Gastrocnemius medialis (tissue), 4 donors: ENCODE measurements around the gene BMP7.

Source experiments
- CTCF ChIP-seq, 5 experiments: fragments of 450-650 bp in 3 of 5; fragments of 200-600 bp in 2 of 5; sonication (generic) in 2 of 5; IDR thresholded peaks in 4 of 5; conservative IDR thresholded peaks in 1 of 5; 1 replicate in 4 of 5; 2 replicates in 1 of 5; pipeline ENCODE4 v1.5.1; 2016 to 2019; ENCODE audit warnings: antibody characterized with exemption in 5 of 5, mild to moderate bottlenecking in 3 of 5, moderate library complexity in 3 of 5
- POLR2A ChIP-seq, 2 donors: fragments of 450-650 bp; IDR thresholded peaks; one replicate each; pipeline ENCODE4 v1.6.1; 2017; ENCODE audit warnings: antibody characterized with exemption in 2 of 2, mild to moderate bottlenecking in 2 of 2, moderate library complexity in 2 of 2

- TF ChIP-seq POLR2A (IDR thresholded peaks at IDR 0.05) (no peak), CTCF (IDR thresholded peaks at IDR 0.05 in 4 of 5, conservative IDR thresholded peaks at IDR 0.05 in 1 of 5) (no peak)
Measured at GRCh38 chr20:57290178-57290484, 23.7 kb upstream of the BMP7 start.
